A549 (cell line): ENCODE results near the gene NAT10. TPM values are rescaled to one million over a fixed set of nuclear protein-coding genes. Genes with fewer than 3 reads are reported as not detected.

Source experiments
- ATAC-seq, 2 experiments: fragments of 200-7000 bp in 1 of 2; fragments of >200 bp in 1 of 2; cut with Nextera tagmentation in 1 of 2; cut with Tn5 transposase in 1 of 2; 3 replicates each; pipeline versions ENCODE4 v1.8.0 to v1.9.1; 2018 to 2020; ENCODE audit warnings: mild to moderate bottlenecking in 1 of 2, moderate library complexity in 1 of 2
- CTCF ChIA-PET: fragments of 300-600 bp; sonication (Branson Sonifier 250); formaldehyde crosslinking; extraction: SDS; loops from one replicate; lab custom pipeline; 2021; ENCODE audit warnings: antibody characterized with exemption, inconsistent platforms; lab: Yijun Ruan, JAX
- POLR2A ChIA-PET: fragments of 350-600 bp; formaldehyde crosslinking; extraction: SDS; loops from one replicate; lab custom pipeline; 2021; ENCODE audit warnings: antibody characterized with exemption, inconsistent platforms; lab: Yijun Ruan, JAX
- DNase-seq, 2 experiments: peaks; one replicate each; pipeline versions ENCODE4 v3.0.0 to v3.0.0-alpha.2; 2011 to 2016; ENCODE audit warnings: low read depth in 1 of 2, low spot score in 1 of 2
- FAIRE-seq: peaks from 2 replicates; lab custom pipeline; 2011; peaks lifted over from hg19 to GRCh38; lab: Jason Lieb, UNC
- H3K27ac ChIP-seq, 2 experiments: fragments of >200 bp; sonication (Bioruptor Twin); formaldehyde crosslinking; 3 replicates each; pipeline ENCODE4 v1.5.1; 2016 to 2017
- H3K4me1 ChIP-seq: fragments of >200 bp; sonication (Bioruptor Twin); formaldehyde crosslinking; 3 replicates; pipeline ENCODE4 v1.6.1; 2016
- H3K4me2 ChIP-seq: fragments of >200 bp; sonication (Bioruptor Twin); formaldehyde crosslinking; 3 replicates; pipeline ENCODE4 v1.6.1; 2016
- H3K4me3 ChIP-seq: fragments of >200 bp; sonication (Bioruptor Twin); formaldehyde crosslinking; 3 replicates; pipeline ENCODE4 v1.5.1; 2016
- H3K9me3 ChIP-seq: fragments of >200 bp; sonication (Bioruptor Twin); formaldehyde crosslinking; 3 replicates; pipeline ENCODE4 v1.6.1; 2016
- ATOH8 ChIP-seq: fragments of 250-450 bp; sonication (Bioruptor Pico); IDR thresholded peaks from 2 replicates; pipeline ENCODE4 v1.5.0; 2020; ENCODE audit warnings: low read depth, mild to moderate bottlenecking, moderate library complexity
- BCL3 ChIP-seq: fragments of >200 bp; sonication (Bioruptor Twin); formaldehyde crosslinking; IDR thresholded peaks from 3 replicates; pipeline ENCODE4 v1.6.1; 2016
- CBX8 ChIP-seq: fragments of 200-600 bp; sonication (generic); IDR thresholded peaks from 2 replicates; pipeline ENCODE4 v1.6.1; 2016
- EHMT2 ChIP-seq: fragments of 200-600 bp; sonication (generic); IDR thresholded peaks from 2 replicates; pipeline ENCODE4 v1.6.1; 2016; ENCODE audit warnings: antibody characterized with exemption, low read depth, mild to moderate bottlenecking, moderate library complexity
- EP300 ChIP-seq, 2 experiments: fragments of >200 bp; sonication (Bioruptor Twin); formaldehyde crosslinking; IDR thresholded peaks; 2 replicates in 1 of 2; 3 replicates in 1 of 2; pipeline ENCODE4 v1.6.1; 2016 to 2017
- FOSB ChIP-seq: fragments of 250-450 bp; sonication (Bioruptor Pico); IDR thresholded peaks from 2 replicates; pipeline ENCODE4 v1.5.0; 2020; ENCODE audit warnings: mild to moderate bottlenecking, moderate library complexity
- FOXS1 ChIP-seq: fragments of 250-450 bp; sonication (Bioruptor Pico); IDR thresholded peaks from 2 replicates; pipeline ENCODE4 v1.5.0; 2020; ENCODE audit warnings: mild to moderate bottlenecking, moderate library complexity
- GATA3 ChIP-seq: IDR thresholded peaks from 2 replicates; pipeline ENCODE4 v1.6.1; 2012; ENCODE audit warnings: borderline replicate concordance
- HDAC2 ChIP-seq: fragments of 200-600 bp; sonication (generic); IDR thresholded peaks from 2 replicates; pipeline ENCODE4 v1.6.1; 2016
- HOXA7 ChIP-seq: fragments of 250-450 bp; sonication (Bioruptor Pico); IDR thresholded peaks from 2 replicates; pipeline ENCODE4 v1.5.0; 2020; ENCODE audit warnings: mild to moderate bottlenecking, moderate library complexity
- HOXB5 ChIP-seq: fragments of 250-450 bp; sonication (Bioruptor Pico); IDR thresholded peaks from 2 replicates; pipeline ENCODE4 v1.5.0; 2020; ENCODE audit warnings: mild to moderate bottlenecking, moderate library complexity
- JUNB ChIP-seq: fragments of >200 bp; sonication (Bioruptor Twin); formaldehyde crosslinking; IDR thresholded peaks from 2 replicates; pipeline ENCODE4 v1.6.1; 2016
- KDM1A ChIP-seq: fragments of 200-600 bp; sonication (generic); IDR thresholded peaks from 2 replicates; pipeline ENCODE4 v1.6.1; 2016; ENCODE audit warnings: low read depth, mild to moderate bottlenecking
- MAX ChIP-seq: IDR thresholded peaks from 2 replicates; pipeline ENCODE4 v1.6.1; 2012
- MAZ ChIP-seq: fragments of 150-350 bp; IDR thresholded peaks from 2 replicates; pipeline ENCODE4 v1.6.1; 2014; ENCODE audit warnings: antibody characterized with exemption, low read depth, low read length, borderline replicate concordance
- NPAS2 ChIP-seq: fragments of 250-450 bp; sonication (Bioruptor Pico); IDR thresholded peaks from 2 replicates; pipeline ENCODE4 v1.8.0; 2022; ENCODE audit warnings: mild to moderate bottlenecking, moderate library complexity, borderline replicate concordance
- POLR2A ChIP-seq: IDR thresholded peaks from 2 replicates; pipeline ENCODE4 v1.6.1; 2012; ENCODE audit warnings: mild to moderate bottlenecking, low read length
- RAD21 ChIP-seq, 2 experiments: fragments of >200 bp in 1 of 2; sonication (Bioruptor Twin) in 1 of 2; formaldehyde crosslinking in 1 of 2; IDR thresholded peaks in 1 of 2; conservative IDR thresholded peaks in 1 of 2; 2 replicates in 1 of 2; 3 replicates in 1 of 2; pipeline ENCODE4 v1.6.1; 2012 to 2018; ENCODE audit warnings: inconsistent platforms in 1 of 2
- RARB ChIP-seq: fragments of 250-450 bp; sonication (Bioruptor Pico); IDR thresholded peaks from 2 replicates; pipeline ENCODE4 v1.8.0; 2021; ENCODE audit warnings: mild to moderate bottlenecking, moderate library complexity
- RFX5 ChIP-seq: fragments of 450-650 bp; IDR thresholded peaks from 2 replicates; pipeline ENCODE4 v1.7.1; 2014; ENCODE audit warnings: antibody characterized with exemption, mild to moderate bottlenecking, moderate library complexity
- SMC3 ChIP-seq: fragments of >200 bp; sonication (Bioruptor Twin); formaldehyde crosslinking; IDR thresholded peaks from 3 replicates; pipeline ENCODE4 v1.6.1; 2018; ENCODE audit warnings: inconsistent platforms
- TFCP2L1 ChIP-seq: fragments of 250-450 bp; sonication (Bioruptor Pico); IDR thresholded peaks from 2 replicates; pipeline ENCODE4 v1.5.0; 2021; ENCODE audit warnings: mild to moderate bottlenecking
- ZFP36 ChIP-seq: fragments of 450-650 bp; IDR thresholded peaks from 2 replicates; pipeline ENCODE4 v1.6.1; 2014; ENCODE audit warnings: borderline replicate concordance; ENCODE audit not compliant: partially characterized antibody
- ZSCAN20 ChIP-seq: fragments of 250-450 bp; sonication (Bioruptor Pico); IDR thresholded peaks from 2 replicates; pipeline ENCODE4 v1.8.0; 2022; ENCODE audit warnings: mild to moderate bottlenecking, moderate library complexity
- WGBS: methylation state at CpG from one replicate; pipeline ENCODE4 v1.1.6; 2017; ENCODE audit errors: missing lambda C conversion rate; 5-methylcytosine and 5-hydroxymethylcytosine counted together
- polyA plus RNA-seq, 4 experiments: library from polyadenylated mRNA; depleted of rRNA in 3 of 4; stranded (reverse); fragments of >200 nt; fragmentation: RNase III in 1 of 4; extraction: RNeasy Plus Mini Kit Qiagen cat#74134 plus additional on column Dnase treatment in 1 of 4; gene quantifications; 2 replicates in 3 of 4; 3 replicates in 1 of 4; pipeline ENCODE4 v1.2.3, GENCODE V29; 2011 to 2017

Gene NAT10
- polyA plus RNA-seq, 2 of the 4 experiments (the other 2 are of a cell fraction): 38.6 to 59.3 TPM

- Histone ChIP-seq H3K4me3 (no peak overlapping the region), H3K4me2 (no peak overlapping the region), H3K9me3 (no peaks in the 10 kb centered on the region), H3K27ac (no peak overlapping the region), H3K4me1 (no peaks in the 10 kb centered on the region)
- ATAC-seq (no peak), DNase-seq (no peak), FAIRE-seq (no peak)
- CTCF ChIA-PET: interaction anchor here (1.2 to 5.7 kb wide), 4 partner anchors 9 to 332 kb away, joined by 4 to 41 read pairs (median 4); partner anchors contain the start of gene ABTB2
- POLR2A ChIA-PET: no interaction called here
- no peak for TF ChIP-seq SMC3
- TF ChIP-seq ZFP36: no peak
- TF ChIP-seq EHMT2: no peak
- no peak for TF ChIP-seq ATOH8
- TF ChIP-seq KDM1A: no peak
- TF ChIP-seq HOXA7 (CRISPR knock-in tag): no peak
- TF ChIP-seq MAX: no peak
- TF ChIP-seq CBX8: no peak
- TF ChIP-seq POLR2A: no peak
- TF ChIP-seq JUNB: no peak
- TF ChIP-seq EP300 (IDR thresholded peaks at IDR 0.05): no peak
- TF ChIP-seq FOXS1 (CRISPR knock-in tag): no peak
- TF ChIP-seq ZSCAN20 (CRISPR knock-in tag): no peak
- TF ChIP-seq HOXB5 (CRISPR knock-in tag): no peak
- no peak for TF ChIP-seq MAZ
- no peak for TF ChIP-seq RFX5
- TF ChIP-seq RARB (CRISPR knock-in tag): no peak
- 96% methylated on average over 18 of the region's 18 CpGs for WGBS
These were observed 55.4 kb downstream of the NAT10 start for GRCh38 chr11:34160791-34161190.

- CTCF ChIA-PET: interaction anchor here (1.2 to 5.7 kb wide), 4 partner anchors 9 to 331 kb away, joined by 4 to 41 read pairs (median 4); partner anchors contain the start of gene ABTB2
- H3K27ac ChIP-seq: no peak overlapping the region
- no peak for DNase-seq
These were observed 55.9 kb downstream of the NAT10 start for GRCh38 chr11:34161361-34161760.

GRCh38 chr11:34161812-34162492 is 56.5 kb downstream of the NAT10 start:
- no peak overlapping the region for H3K4me2 ChIP-seq
- CTCF ChIA-PET: interaction anchor here (1.2 to 5.7 kb wide), 4 partner anchors 10 to 330 kb away, joined by 4 to 41 read pairs (median 4); partner anchors contain the start of gene ABTB2
- DNase-seq (no peak), ATAC-seq (peak in 1 of 2 experiments; percentile 4; a peak in 3 of 6 replicates), FAIRE-seq (no peak)
- TF ChIP-seq NPAS2 (CRISPR knock-in tag) (no peak), GATA3 (no peak), TFCP2L1 (CRISPR knock-in tag) (no peak), SMC3 (no peak), CBX8 (no peak)
- H3K9me3 ChIP-seq: no peaks in the 10 kb centered on the region
- H3K4me1 ChIP-seq: no peaks in the 10 kb centered on the region
- no peak overlapping the region for H3K4me3 ChIP-seq
- 88% methylated on average over 17 of the region's 18 CpGs for WGBS
- POLR2A ChIA-PET: no interaction called here
- H3K27ac ChIP-seq: no peak overlapping the region

More at GRCh38 chr11:34161361-34161760, 55.9 kb downstream of the NAT10 start:
- Histone ChIP-seq H3K4me2 (no peak overlapping the region), H3K4me3 (no peak overlapping the region)
- no peak for ATAC-seq
- no peak for TF ChIP-seq KDM1A
- TF ChIP-seq HDAC2: no peak
- TF ChIP-seq BCL3: no peak
- TF ChIP-seq RFX5: no peak
- no peak for TF ChIP-seq RAD21 (conservative IDR thresholded peaks at IDR 0.05 in 1 of 2, IDR thresholded peaks at IDR 0.05 in 1 of 2)
- no peak for TF ChIP-seq FOSB (CRISPR knock-in tag)
- TF ChIP-seq, all 56 proteins: peak for 0
- POLR2A ChIA-PET: no interaction called here
- no peak for FAIRE-seq
- 94% methylated on average over 6 of the region's 6 CpGs for WGBS
- no peaks in the 10 kb centered on the region for H3K9me3 ChIP-seq
- H3K4me1 ChIP-seq: no peaks in the 10 kb centered on the region
